ENCODE measurements around the gene FAM200A.

DNA sequence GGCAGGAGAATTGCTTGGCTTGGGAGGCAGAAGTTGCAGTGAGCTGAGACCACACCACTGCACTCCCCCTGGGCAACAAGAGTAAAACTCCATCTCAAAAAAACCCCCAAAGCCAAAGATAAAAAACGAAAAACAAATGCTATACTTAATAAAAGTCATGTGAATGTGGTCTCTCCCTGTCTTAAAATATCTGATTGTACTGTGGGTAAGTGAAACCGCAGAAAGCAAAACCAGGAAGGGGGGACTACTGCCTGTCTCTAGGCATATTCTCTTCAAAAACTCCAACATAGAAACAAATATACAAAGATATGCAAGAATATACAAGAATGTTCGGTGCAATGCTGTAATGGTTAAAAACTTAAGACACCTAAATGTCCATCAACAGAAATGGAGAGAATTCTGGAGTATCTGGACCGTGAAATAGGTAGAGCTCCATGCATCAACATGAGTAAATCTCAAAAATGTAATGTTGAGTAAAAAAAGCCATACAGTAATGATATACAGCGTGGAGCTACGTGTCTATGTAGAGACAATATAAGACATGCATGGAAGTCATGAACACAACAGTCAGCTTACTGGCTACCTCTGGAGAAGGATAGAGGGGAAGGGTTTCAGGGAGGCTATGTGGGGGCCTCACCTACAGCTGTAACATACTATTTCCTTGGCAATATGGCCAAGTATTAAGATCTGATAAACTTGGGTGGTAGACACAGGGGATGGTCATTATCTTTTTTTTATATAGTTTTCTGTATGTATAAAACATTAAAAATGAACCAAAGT is 54.0 kb downstream of the FAM200A start:
- no peak for TF ChIP-seq CTCF (conservative IDR thresholded peaks at IDR 0.05; ENCODE audit: low read length)
- no peak for TF ChIP-seq EZH2phosphoT487 (IDR thresholded peaks at IDR 0.05; ENCODE audit: borderline replicate concordance)
